K562 (cell line): Measurements from ENCODE around the gene MRPL33. TPM values are rescaled to one million over a fixed set of nuclear protein-coding genes. Genes with fewer than 3 reads are reported as not detected.

Experiments used
- ATAC-seq: fragments of 200-7000 bp; cut with Tn5 transposase; 3 replicates; pipeline ENCODE4 v1.9.1; 2020; ENCODE audit warnings: moderate library complexity
- BruUV-seq: library from RNA; stranded (reverse); fragments of 400-500 nt; replicated peaks from 2 replicates; lab custom pipeline; 2021; lab: Mats Ljungman, UMichigan
- CTCF ChIA-PET: fragments of 300-600 bp; formaldehyde crosslinking; extraction: SDS; loops from one replicate; lab custom pipeline; 2021; ENCODE audit warnings: low intra/inter-chr PET ratio; lab: Yijun Ruan, JAX
- POLR2A ChIA-PET: fragments of 300-600, 350-650 bp; sonication (Branson Sonifier 250); formaldehyde crosslinking; extraction: SDS; loops from one replicate; lab custom pipeline; 2021; ENCODE audit warnings: antibody characterized with exemption, inconsistent platforms; lab: Yijun Ruan, JAX
- DNase-seq, 4 experiments: peaks; one replicate each; pipeline versions ENCODE4 v3.0.0 to v3.0.0-alpha.2; 2011 to 2018; ENCODE audit warnings: low spot score in 3 of 4, mixed read lengths in 3 of 4; ENCODE audit errors: extremely low read depth in 1 of 4
- FAIRE-seq: peaks from 2 replicates; lab custom pipeline; 2011; peaks lifted over from hg19 to GRCh38; lab: Jason Lieb, UNC
- H2AFZ ChIP-seq: 2 replicates; pipeline ENCODE4 v1.6.0; 2011; ENCODE audit warnings: low read depth, low read length, control low read depth, inconsistent platforms
- H3K27ac ChIP-seq: fragments of 200-600 bp; 3 replicates; pipeline ENCODE4 v1.8.0; 2011; ENCODE audit warnings: low read depth, mild to moderate bottlenecking, control low read depth, inconsistent platforms, low read length, moderate library complexity, mixed read lengths; ENCODE audit errors: extremely low read depth
- H3K27me3 ChIP-seq, 2 experiments: fragments of 300-600 bp in 1 of 2; 2 replicates in 1 of 2; 3 replicates in 1 of 2; pipeline versions ENCODE4 v1.6.0 to v1.8.0; 2011; ENCODE audit warnings: inconsistent platforms in 2 of 2, low read length in 2 of 2, mild to moderate bottlenecking in 1 of 2, mixed read lengths in 1 of 2, moderate library complexity in 1 of 2; ENCODE audit not compliant: control insufficient read depth in 2 of 2, insufficient read depth in 2 of 2
- H3K36me3 ChIP-seq: fragments of 300-600 bp; 3 replicates; pipeline ENCODE4 v1.8.0; 2011; ENCODE audit warnings: mild to moderate bottlenecking, low read length, inconsistent platforms; ENCODE audit not compliant: control insufficient read depth, insufficient read depth
- H3K4me1 ChIP-seq, 2 experiments: fragments of 200-600 bp in 1 of 2; replicated peaks in 1 of 2; 2 replicates in 1 of 2; 3 replicates in 1 of 2; pipeline versions ENCODE4 v1.5.1 to v1.8.0; 2011; ENCODE audit warnings: inconsistent platforms in 2 of 2, low read length in 2 of 2, mild to moderate bottlenecking in 1 of 2, mixed read lengths in 1 of 2, moderate library complexity in 1 of 2; ENCODE audit not compliant: control insufficient read depth in 2 of 2, insufficient read depth in 2 of 2
- H3K4me2 ChIP-seq: 2 replicates; pipeline ENCODE4 v1.6.1; 2011; ENCODE audit warnings: low read length, control low read depth, inconsistent platforms, mixed read lengths; ENCODE audit not compliant: insufficient read depth
- H3K4me3 ChIP-seq: fragments of 200-600 bp; sonication (generic), shearing (Covaris generic); 2 replicates; pipeline ENCODE4 v1.5.1; 2016; ENCODE audit warnings: control low read depth, inconsistent platforms
- H3K79me2 ChIP-seq: fragments of 200-600 bp; 3 replicates; pipeline ENCODE4 v1.8.0; 2011; ENCODE audit warnings: low read length, inconsistent platforms; ENCODE audit not compliant: control insufficient read depth, insufficient read depth
- H3K9ac ChIP-seq, 2 experiments: 2 replicates each; pipeline versions ENCODE4 v1.6.0 to v1.6.1; 2011; ENCODE audit warnings: low read depth in 2 of 2, low read length in 2 of 2, control low read depth in 1 of 2, inconsistent platforms in 1 of 2, mild to moderate bottlenecking in 1 of 2, mixed read lengths in 1 of 2; ENCODE audit not compliant: insufficient read depth in 1 of 2
- H3K9me1 ChIP-seq: one replicate; pipeline ENCODE4 v1.6.0; 2011; ENCODE audit warnings: inconsistent platforms, mild to moderate bottlenecking, low read length, moderate library complexity; ENCODE audit not compliant: control insufficient read depth, insufficient read depth
- H3K9me3 ChIP-seq: replicated peaks from 2 replicates; pipeline ENCODE4 v1.5.1; 2011; ENCODE audit warnings: low read depth, low read length, inconsistent platforms; ENCODE audit not compliant: control insufficient read depth, insufficient read depth
- H4K20me1 ChIP-seq: replicated peaks from 2 replicates; pipeline ENCODE4 v1.6.1; 2011; ENCODE audit warnings: low read length, inconsistent platforms, mixed read lengths; ENCODE audit not compliant: control insufficient read depth, insufficient read depth
- CBX8 ChIP-seq: fragments of 200-600 bp; sonication (generic); IDR thresholded peaks from 2 replicates; pipeline ENCODE4 v1.6.1; 2012; ENCODE audit warnings: borderline replicate concordance, mixed run types, low read depth, mild to moderate bottlenecking, moderate library complexity, mixed read lengths, low read length, control low read depth, inconsistent platforms; ENCODE audit not compliant: poor library complexity, severe bottlenecking; ENCODE audit errors: extremely low read depth
- FUS ChIP-seq: fragments of 200-400 bp; formaldehyde crosslinking; optimal IDR thresholded peaks from 2 replicates; pipeline ENCODE3; 2017; ENCODE audit warnings: low read depth, low read length
- IRF2 ChIP-seq: sonication (generic); formaldehyde crosslinking; IDR thresholded peaks from 2 replicates; pipeline ENCODE4 v1.8.1; 2022; ENCODE audit warnings: mild to moderate bottlenecking, missing genetic modification reagents
- MTA2 ChIP-seq: fragments of 450-650 bp; IDR thresholded peaks from 2 replicates; pipeline ENCODE4 v1.6.1; 2016; ENCODE audit warnings: low read depth
- NR2C2 ChIP-seq, 2 experiments: fragments of 200-800 bp in 1 of 2; sonication (Bioruptor generic) in 1 of 2; sonication (generic) in 1 of 2; formaldehyde crosslinking in 1 of 2; IDR thresholded peaks; 2 replicates each; pipeline versions ENCODE4 v1.6.1 to v1.8.0; 2016 to 2022; ENCODE audit warnings: mild to moderate bottlenecking in 1 of 2, missing compliant biosample characterization in 1 of 2, missing genetic modification characterization in 1 of 2, missing genetic modification reagents in 1 of 2
- OTX1 ChIP-seq: fragments of 450-650 bp; formaldehyde crosslinking; IDR thresholded peaks from 2 replicates; pipeline ENCODE4 v1.4.0; 2022; ENCODE audit warnings: mild to moderate bottlenecking
- RCOR1 ChIP-seq, 2 experiments: IDR thresholded peaks; 2 replicates each; pipeline ENCODE4 v1.6.1; 2012; ENCODE audit warnings: low read depth in 2 of 2, low read length in 2 of 2, borderline replicate concordance in 1 of 2, improper control_type of control experiment in 1 of 2
- SNRNP70 ChIP-seq: fragments of 200-400 bp; formaldehyde crosslinking; optimal IDR thresholded peaks from 2 replicates; pipeline ENCODE3; 2017; ENCODE audit warnings: low read depth, low read length
- TAF15 ChIP-seq: fragments of 200-400 bp; formaldehyde crosslinking; IDR thresholded peaks from 2 replicates; pipeline ENCODE4 v1.6.1; 2017; ENCODE audit warnings: mild to moderate bottlenecking, low read depth, low read length, moderate library complexity
- XRCC4 ChIP-seq: IDR thresholded peaks from one replicate; pipeline ENCODE4 v1.6.1; 2011; ENCODE audit not compliant: insufficient read depth, insufficient read length; ENCODE audit errors: extremely low read depth
- ZBED1 ChIP-seq: IDR thresholded peaks from 2 replicates; pipeline ENCODE4 v1.6.1; 2014
- ZNF184 ChIP-seq: sonication (generic); formaldehyde crosslinking; IDR thresholded peaks from 2 replicates; pipeline ENCODE4 v1.5.0; 2020; ENCODE audit warnings: missing genetic modification reagents
- WGBS: fragments of 100-300 bp; shearing (Covaris generic); methylation state at CpG from one replicate; pipeline ENCODE4 v1.1.6; 2016; ENCODE audit warnings: low coverage, mixed read lengths; ENCODE audit not compliant: insufficient coverage; ENCODE audit errors: missing lambda C conversion rate; 5-methylcytosine and 5-hydroxymethylcytosine counted together
- in situ Hi-C: fragments of 300-500 bp; cut with MboI; formaldehyde crosslinking; loops from 4 replicates; pipeline ENCODE4 v1.15.0; 2018; ENCODE audit warnings: inconsistent platforms, mixed read lengths
- intact Hi-C: fragments of 100-400 bp; cut with micrococcal nuclease; formaldehyde crosslinking; loops from 2 replicates; pipeline ENCODE4 v1.14.2; 2022
- polyA plus RNA-seq, 8 experiments: library from polyadenylated mRNA; depleted of rRNA in 4 of 8; stranded (reverse) in 5 of 8; unstranded in 3 of 8; fragments of >200 nt; fragmentation: Nextera tagmentation in 2 of 8; fragmentation: Illumina TruSeq in 1 of 8; extraction: Ambion mirVana in 2 of 8; extraction: Trizol in 1 of 8; gene quantifications; 2 replicates each; pipeline versions ENCODE4 v1.2.1 to v1.2.3, GENCODE V29; 2011 to 2014; ENCODE audit warnings: inconsistent platforms in 1 of 8, missing spikeins in 1 of 8
- total RNA-seq, 7 experiments: library from RNA; depleted of rRNA in 6 of 7; stranded (reverse); fragments of >200 nt in 6 of 7; fragmentation: Illumina TruSeq in 2 of 7; extraction: Trizol in 2 of 7; gene quantifications; 2 replicates each; pipeline versions ENCODE4 v1.2.1 to v1.2.3, GENCODE V29; 2011 to 2021; ENCODE audit warnings: low replicate concordance in 1 of 7
- TF ChIP-seq, protein P1 (sequence below): sonication (generic); formaldehyde crosslinking; IDR thresholded peaks from 2 replicates; pipeline ENCODE4 v1.8.1; 2022; ENCODE audit warnings: missing genetic modification reagents
- TF ChIP-seq, protein P2 (sequence below), 2 experiments: IDR thresholded peaks; 2 replicates each; pipeline ENCODE4 v1.6.1; 2012; ENCODE audit warnings: improper control_type of control experiment in 2 of 2, low read depth in 2 of 2, low read length in 2 of 2, borderline replicate concordance in 1 of 2
- TF ChIP-seq, protein P3 (sequence below): sonication (generic); formaldehyde crosslinking; IDR thresholded peaks from 2 replicates; pipeline ENCODE4 v1.4.0; 2020; ENCODE audit warnings: mild to moderate bottlenecking, missing genetic modification reagents
- TF ChIP-seq, protein P4 (sequence below): sonication (generic); formaldehyde crosslinking; IDR thresholded peaks from 2 replicates; pipeline ENCODE4 v1.8.0; 2022; ENCODE audit warnings: mild to moderate bottlenecking, missing genetic modification reagents

The MRPL33 gene
- total and polyA plus RNA-seq, 9 of the 15 experiments (the other 6 are each of a cell fraction or from before 2014, with no cell fraction given): 68.3 to 338 (median 226) TPM

DNA sequence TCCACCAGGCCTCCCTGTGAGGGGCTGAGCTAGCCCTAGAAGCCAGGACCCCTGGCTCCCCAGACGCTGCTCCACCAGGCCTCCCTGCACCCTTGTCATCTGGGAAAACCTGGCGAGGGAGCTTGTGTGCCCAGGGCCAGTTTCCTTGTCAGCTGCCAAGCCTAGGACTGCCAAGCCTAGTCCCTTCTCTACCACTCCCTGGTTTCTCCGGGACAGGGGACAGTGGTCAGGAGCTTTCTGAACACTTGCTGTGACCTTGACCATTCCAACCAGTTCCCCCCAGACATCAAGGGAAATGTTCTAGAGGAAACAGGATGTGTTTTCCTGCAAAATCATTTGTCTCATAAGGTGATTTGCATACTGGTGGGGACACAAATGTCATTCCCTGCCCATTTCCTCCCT, 41.3 kb upstream of the MRPL33 start:
- 18% methylated on average over 3 of the region's 3 CpGs for WGBS
- Histone ChIP-seq H3K9me1 (no peaks in the 10 kb centered on the region), H4K20me1 (no peaks in the 10 kb centered on the region), H3K4me1 (peaks cover 2 to 12% of the 10 kb centered on the region in 2 experiments; a peak in 3 of 5 replicates), H3K4me2 (no peak overlapping the region), H2AFZ (peak overlapping the region; percentile 28; the same call in 1 of the 2 replicates), H3K9me3 (no peaks in the 10 kb centered on the region), H3K27me3 (peaks cover 0 to 4% of the 10 kb centered on the region in 2 experiments; a peak in 2 of 5 replicates), H3K79me2 (no peaks in the 10 kb centered on the region), H3K27ac (no peak overlapping the region), H3K4me3 (no peak overlapping the region), H3K36me3 (no peaks in the 10 kb centered on the region), H3K9ac (no peak overlapping the region)
- TF ChIP-seq NR2C2 (CRISPR knock-in tag; IDR thresholded peaks at IDR 0.05): no peak
- TF ChIP-seq NR2C2 (tag; IDR thresholded peaks at IDR 0.05): no peak
- TF ChIP-seq OTX1 (CRISPR knock-in tag): no peak
- no peak for TF ChIP-seq CBX8
- no peak for TF ChIP-seq IRF2 (CRISPR knock-in tag)
- TF ChIP-seq, protein P1, sequence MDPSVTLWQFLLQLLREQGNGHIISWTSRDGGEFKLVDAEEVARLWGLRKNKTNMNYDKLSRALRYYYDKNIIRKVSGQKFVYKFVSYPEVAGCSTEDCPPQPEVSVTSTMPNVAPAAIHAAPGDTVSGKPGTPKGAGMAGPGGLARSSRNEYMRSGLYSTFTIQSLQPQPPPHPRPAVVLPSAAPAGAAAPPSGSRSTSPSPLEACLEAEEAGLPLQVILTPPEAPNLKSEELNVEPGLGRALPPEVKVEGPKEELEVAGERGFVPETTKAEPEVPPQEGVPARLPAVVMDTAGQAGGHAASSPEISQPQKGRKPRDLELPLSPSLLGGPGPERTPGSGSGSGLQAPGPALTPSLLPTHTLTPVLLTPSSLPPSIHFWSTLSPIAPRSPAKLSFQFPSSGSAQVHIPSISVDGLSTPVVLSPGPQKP (CRISPR knock-in tag): no peak
- TF ChIP-seq MTA2: no peak
- TF ChIP-seq, protein P2, sequence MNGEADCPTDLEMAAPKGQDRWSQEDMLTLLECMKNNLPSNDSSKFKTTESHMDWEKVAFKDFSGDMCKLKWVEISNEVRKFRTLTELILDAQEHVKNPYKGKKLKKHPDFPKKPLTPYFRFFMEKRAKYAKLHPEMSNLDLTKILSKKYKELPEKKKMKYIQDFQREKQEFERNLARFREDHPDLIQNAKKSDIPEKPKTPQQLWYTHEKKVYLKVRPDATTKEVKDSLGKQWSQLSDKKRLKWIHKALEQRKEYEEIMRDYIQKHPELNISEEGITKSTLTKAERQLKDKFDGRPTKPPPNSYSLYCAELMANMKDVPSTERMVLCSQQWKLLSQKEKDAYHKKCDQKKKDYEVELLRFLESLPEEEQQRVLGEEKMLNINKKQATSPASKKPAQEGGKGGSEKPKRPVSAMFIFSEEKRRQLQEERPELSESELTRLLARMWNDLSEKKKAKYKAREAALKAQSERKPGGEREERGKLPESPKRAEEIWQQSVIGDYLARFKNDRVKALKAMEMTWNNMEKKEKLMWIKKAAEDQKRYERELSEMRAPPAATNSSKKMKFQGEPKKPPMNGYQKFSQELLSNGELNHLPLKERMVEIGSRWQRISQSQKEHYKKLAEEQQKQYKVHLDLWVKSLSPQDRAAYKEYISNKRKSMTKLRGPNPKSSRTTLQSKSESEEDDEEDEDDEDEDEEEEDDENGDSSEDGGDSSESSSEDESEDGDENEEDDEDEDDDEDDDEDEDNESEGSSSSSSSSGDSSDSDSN (IDR thresholded peaks at IDR 0.05; ENCODE audit: borderline replicate concordance in 1 of 2, low read depth in 2 of 2, low read length in 2 of 2): no peak
- TF ChIP-seq RCOR1 (IDR thresholded peaks at IDR 0.05; ENCODE audit: borderline replicate concordance in 1 of 2, low read depth in 2 of 2, low read length in 2 of 2): no peak
- no peak for TF ChIP-seq SNRNP70
- TF ChIP-seq, protein P3, sequence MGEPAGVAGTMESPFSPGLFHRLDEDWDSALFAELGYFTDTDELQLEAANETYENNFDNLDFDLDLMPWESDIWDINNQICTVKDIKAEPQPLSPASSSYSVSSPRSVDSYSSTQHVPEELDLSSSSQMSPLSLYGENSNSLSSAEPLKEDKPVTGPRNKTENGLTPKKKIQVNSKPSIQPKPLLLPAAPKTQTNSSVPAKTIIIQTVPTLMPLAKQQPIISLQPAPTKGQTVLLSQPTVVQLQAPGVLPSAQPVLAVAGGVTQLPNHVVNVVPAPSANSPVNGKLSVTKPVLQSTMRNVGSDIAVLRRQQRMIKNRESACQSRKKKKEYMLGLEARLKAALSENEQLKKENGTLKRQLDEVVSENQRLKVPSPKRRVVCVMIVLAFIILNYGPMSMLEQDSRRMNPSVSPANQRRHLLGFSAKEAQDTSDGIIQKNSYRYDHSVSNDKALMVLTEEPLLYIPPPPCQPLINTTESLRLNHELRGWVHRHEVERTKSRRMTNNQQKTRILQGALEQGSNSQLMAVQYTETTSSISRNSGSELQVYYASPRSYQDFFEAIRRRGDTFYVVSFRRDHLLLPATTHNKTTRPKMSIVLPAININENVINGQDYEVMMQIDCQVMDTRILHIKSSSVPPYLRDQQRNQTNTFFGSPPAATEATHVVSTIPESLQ: no peak
- TF ChIP-seq, protein P4, sequence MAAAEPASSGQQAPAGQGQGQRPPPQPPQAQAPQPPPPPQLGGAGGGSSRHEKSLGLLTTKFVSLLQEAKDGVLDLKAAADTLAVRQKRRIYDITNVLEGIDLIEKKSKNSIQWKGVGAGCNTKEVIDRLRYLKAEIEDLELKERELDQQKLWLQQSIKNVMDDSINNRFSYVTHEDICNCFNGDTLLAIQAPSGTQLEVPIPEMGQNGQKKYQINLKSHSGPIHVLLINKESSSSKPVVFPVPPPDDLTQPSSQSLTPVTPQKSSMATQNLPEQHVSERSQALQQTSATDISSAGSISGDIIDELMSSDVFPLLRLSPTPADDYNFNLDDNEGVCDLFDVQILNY (CRISPR knock-in tag): no peak
- no peak for TF ChIP-seq TAF15
- no peak for TF ChIP-seq ZNF184 (CRISPR knock-in tag)
- no peak for TF ChIP-seq ZBED1
- TF ChIP-seq FUS: no peak
- no peak for TF ChIP-seq XRCC4
- FAIRE-seq (no peak), DNase-seq (no peak), ATAC-seq (no peak)
- intact Hi-C loops (no loop called here), in situ Hi-C loops (no loop called here)
- no TSS peak for BruUV-seq
- CTCF ChIA-PET: no interaction called here
- POLR2A ChIA-PET: interaction anchor here (0.6 to 1.1 kb wide), 3 partner anchors 8 to 764 kb away, joined by 3 read pairs; no protein-coding TSS in a partner anchor
